HG03064 (cell line): ENCODE data around the gene INO80C.
"Not testable (repeated sequence)": the region's sequence is repeated elsewhere in the genome, so short reads cannot be mapped to it uniquely, and the experiment has no call there.

Experiments used
- ATAC-seq: cut with Tn5 transposase; IDR thresholded peaks from one replicate; pipeline ENCODE4 v1.9.1; 2021; ENCODE audit warnings: low read depth; ENCODE audit not compliant: unreplicated experiment

The INO80C gene

DNA sequence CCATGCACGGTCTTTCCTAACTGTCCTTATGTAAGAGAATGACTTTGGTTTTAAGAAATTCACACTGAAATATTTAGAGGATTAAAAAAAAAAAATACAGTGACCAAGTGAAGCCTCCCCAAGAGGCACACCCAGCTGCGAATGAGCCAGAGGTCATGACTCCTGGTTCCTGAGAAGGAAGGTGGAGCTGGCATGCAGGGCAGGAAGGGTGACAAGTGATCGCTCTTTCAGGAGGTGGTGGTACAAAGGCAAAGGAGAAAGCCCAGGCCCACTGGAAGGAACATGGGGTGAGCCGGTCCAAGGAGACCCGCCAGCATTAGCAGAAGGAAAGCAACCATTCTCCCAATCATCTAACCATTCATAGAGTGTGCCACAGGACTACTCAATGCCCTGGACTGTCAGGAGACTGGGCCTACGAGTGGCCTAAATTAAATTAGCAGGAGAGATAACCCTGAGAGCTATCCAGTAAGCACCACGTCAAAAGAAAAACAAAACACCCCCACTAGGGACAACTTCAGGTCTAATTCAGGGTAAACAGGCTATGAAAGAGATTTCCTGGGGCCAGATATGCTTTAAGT, 7.8 kb downstream of the INO80C start:
- no peak for ATAC-seq

DNA sequence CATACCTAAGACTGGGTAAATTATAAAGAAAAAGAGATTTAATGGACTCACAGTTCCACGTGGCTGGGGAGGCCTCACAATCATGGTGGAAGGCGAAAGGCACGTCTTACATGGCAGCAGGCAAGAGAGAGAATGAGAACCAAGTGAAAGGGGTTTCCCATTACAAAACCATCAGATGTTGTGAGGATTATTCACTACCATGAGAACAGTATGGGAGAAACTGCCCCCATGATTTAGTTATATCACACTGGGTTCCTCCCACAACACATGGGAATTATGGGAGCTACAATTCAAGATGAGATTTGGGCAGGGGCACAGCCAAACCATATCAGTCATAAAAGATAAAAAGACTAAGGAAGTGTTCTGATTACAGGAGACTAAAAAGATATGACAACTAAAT, 8.5 kb downstream of the INO80C start:
- ATAC-seq: not testable (repeated sequence)

DNA sequence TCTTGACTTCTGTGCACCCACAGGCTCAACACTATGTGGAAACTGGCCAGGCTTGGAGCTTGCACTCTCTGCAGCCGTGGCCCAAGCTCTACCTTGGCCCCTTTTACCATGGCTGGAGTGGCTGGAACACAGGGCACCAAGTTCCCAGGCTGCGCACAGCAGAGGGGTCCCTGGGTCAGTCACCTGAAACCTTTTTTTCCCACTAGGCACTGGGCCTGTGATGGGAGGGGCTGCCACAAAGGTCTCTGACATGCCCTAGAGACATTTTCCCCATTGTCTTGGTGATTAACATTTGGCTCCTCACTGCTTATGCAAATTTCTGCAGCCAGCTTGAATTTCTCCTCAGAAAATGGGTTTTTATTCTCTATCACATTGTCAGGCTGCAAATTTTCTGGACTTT, 9.4 kb downstream of the INO80C start:
- ATAC-seq: not testable (repeated sequence)

DNA sequence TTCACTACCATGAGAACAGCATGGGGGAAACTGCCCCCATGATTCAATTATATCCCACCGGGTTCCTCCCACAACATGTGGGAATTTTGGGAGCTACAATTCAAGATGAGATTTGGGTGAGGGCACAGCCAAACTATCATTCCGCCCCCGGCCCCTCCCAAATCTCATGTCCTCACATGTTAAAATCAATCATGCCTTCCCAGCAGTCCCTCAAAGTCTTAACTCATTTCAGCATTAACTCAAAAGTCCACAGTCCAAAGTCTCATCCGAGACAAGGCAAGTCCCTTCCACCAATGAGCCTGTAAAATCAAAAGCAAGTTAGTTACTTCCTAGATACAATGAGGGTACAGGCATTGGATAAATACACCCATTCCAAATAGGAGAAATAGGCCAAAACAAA, 10.2 kb downstream of the INO80C start:
- not testable (repeated sequence) for ATAC-seq

DNA sequence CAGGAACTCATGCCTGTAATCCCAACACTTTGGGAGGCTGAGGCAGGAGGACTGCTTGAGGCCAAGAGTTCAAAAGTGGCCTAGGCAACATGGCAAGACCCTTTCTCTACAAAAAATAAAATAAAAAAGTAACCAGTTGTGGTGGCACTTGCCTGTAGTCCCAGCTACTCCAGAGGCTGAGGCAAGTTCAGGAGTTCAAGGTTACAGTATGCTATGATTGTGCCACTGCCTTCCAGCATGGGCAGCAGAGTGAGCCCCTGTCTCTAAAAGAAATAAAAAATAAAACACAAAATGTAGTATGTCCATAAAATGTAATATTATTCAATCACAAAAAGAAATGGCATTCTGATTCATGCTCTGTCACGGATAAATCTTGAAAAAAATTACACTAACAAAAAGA, 11.9 kb downstream of the INO80C start:
- ATAC-seq: no peak

DNA sequence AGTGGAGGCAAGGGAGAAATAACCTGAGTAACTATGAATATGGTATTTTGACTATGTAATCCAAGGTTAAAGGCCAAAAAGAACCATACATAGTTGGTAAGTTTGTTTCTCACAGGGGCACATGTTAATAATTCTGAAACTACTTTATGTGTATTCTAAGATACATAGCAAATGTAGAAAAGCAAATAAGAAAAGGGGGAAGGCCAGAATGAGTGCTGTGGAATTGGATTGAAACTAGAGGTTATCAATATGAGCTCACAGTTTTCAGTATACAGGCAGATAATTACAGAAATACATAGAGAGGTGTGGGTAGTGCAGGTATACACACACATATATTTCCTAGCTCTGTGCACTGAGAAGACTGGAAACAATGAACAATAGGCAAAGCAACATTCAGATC, 13.7 kb downstream of the INO80C start:
- ATAC-seq: no peak

DNA sequence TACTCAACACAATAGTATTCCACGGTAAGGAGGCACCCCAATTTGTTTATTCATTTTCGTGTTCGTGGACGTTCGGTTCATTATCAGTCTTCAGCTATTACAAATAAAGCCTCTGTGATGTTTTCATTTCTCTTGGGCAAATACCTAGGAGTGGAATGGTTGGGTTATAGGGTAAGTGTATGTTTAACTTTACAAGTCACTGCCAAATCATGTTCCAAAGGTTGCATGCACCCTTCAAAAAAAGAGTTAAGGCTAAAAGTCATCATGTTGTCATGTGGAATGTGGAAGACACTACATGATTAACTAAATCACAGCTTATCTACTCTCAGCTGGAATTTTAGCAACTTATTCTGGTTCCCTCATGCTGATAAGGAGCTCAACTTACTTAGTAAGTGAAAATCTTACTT, 15.8 kb downstream of the INO80C start:
- no peak for ATAC-seq

DNA sequence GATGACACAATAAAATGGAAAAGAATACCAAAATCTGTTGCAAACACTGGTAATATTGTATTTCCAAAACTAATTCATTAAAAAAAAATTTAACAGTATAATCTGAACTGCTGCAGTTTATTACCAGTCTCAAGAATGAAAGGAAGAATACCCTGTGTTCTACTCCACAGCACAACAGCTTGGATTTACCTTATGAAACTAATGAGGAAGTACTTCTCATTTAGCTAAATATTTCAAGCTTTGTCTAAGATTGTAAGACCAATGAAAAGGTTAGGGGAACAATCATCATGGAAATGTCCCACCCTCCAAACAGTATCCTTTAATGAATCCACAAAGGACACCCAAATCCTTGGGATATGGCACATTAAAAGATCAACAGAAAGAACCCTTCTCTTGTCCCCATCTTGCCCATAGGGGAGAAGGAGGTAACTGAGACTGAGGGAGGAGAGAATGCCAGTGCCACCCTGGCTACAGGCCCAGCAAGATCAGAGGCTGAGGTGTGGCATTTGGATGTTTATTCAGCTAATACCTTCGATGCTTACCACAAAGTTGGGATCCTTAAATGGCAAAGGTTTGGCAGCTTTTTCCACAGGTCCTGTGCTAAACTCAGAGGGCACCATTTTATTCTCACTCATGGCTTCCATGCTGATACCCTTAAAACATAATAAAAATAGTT, 17.7 kb downstream of the INO80C start:
- ATAC-seq: no peak

DNA sequence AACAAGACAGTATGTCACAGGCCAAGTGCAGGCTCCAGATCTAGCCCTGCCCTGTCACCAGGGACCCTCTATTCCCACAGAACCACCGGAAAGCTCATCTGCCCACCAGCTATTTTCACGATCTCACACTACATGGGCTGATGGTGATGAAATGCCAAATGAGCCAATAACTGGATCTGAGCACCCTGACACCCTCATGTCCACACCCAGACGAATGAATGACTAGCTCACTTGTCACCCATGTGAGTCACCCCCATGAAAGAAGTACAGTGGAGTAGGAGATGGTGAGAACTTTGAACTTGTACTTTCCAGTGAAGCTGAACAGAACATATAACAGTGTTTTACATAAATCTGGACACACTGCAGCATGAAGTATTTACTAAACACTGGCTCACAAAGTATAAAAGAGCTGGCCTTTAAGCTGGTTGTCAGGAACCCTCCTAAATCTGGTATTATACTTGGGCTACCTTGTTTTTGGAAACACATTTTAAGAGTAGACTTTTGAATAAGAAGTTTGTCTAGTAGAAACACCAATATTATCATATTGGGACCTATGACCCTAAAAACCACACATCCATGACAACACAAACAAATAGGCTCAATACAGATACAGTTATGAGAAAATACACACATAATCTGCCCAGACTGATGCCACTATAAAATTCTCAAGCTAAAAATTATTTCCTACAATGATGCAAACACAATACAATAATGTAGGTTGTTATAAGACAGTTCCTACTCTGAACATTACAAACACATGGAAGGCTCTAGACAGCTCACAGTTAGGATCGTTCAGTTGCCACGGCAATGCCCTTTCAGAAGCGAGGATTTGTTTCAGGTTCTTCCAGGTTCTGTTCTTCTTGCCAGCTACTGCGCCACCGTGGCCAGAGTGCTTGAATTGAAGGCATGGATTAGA, 19.0 kb downstream of the INO80C start:
- ATAC-seq: no peak

DNA sequence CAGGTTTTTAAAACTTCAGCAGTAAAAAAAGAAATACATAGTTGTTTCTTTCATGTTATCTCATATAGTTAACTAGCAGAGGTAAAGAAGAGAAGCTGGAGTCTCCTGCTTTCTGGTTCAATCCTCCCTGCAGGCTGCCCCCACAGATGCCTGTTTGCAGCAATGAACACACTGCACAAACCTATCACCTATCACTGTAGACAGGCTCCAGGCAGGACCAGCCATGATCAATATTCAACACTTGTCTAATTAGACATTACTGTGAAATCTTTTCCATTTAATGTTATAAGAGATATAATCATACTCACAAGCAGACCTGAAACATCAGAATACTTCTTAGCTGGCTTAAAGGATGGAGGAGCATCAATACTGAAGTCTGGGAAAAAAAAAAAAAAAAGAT, 19.8 kb downstream of the INO80C start:
- no peak for ATAC-seq

DNA sequence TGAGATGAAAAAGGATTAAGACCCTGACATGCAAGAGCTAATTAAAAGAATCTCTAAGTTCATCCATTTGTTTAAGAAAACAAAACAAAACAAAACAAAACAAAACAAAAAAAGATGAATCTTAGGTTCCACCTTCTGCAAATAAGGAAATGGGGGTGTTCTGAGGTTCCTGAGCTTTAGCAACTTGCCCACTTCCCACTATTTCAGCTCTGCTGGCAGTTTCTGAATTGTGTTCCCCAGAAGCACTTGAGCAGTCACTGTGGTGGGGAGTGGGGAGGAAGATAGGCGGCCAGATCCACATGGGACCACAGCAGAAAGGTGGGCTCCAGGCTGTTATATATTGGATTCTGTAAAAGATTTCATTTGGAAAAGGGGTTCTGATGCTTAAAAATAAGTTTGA, 20.3 kb downstream of the INO80C start:
- no peak for ATAC-seq

DNA sequence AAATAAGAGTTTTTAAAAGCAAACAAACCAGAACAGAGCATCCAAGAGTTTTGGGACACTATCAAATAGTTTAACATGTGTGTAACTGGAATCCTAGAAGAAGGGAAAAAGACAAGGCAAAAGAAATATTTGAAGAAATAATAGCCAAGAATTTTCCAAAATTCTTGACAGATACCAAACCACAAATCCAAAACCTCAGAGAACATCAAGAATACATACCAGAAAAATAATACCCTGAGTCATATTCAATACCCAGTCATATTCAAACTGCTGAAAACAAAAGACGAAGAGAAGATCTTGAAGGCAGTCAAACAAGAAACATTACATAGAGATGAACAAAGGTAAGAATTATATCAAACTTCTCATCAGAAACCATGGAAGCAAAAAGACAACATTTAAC, 22.9 kb downstream of the INO80C start:
- ATAC-seq: no peak

DNA sequence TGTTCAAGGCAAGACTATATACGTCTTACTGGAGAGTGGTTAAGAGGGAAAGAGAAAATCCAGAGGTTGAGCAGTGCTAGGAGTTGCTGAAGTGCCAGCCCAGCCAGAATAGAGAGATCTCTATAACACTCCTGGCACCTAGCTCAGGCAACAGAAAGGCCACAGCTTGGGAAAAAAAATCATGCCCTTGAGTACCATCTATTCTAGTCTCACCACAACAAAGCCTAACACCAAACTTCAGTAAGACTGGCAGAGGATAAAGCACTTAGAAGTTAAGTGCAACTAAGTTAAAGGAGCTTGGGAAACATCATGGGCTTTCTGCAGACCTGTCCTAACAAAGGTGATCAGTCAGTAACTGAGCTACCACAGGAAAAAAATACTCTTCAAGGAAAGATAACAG, 24.2 kb downstream of the INO80C start:
- no peak for ATAC-seq

DNA sequence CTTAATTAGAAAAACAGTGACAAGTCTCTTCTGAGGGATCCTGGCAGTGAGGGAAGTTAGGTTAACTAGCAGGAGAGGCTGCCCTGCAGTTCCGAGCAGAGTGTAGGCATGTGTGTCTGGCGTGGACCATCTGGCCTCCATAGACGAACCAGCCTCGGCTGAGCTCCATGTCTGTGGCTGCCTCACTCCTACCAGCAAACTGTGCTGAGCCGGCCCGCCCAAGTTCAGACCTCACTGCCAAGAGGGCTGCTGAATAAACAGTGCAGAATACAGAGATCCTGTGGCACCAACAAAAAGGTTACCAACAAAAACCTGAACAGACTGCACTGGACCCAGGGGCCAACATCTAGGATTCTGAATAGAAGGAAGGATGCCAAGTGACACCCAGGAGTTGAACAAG, 27.3 kb downstream of the INO80C start:
- no peak for ATAC-seq

DNA sequence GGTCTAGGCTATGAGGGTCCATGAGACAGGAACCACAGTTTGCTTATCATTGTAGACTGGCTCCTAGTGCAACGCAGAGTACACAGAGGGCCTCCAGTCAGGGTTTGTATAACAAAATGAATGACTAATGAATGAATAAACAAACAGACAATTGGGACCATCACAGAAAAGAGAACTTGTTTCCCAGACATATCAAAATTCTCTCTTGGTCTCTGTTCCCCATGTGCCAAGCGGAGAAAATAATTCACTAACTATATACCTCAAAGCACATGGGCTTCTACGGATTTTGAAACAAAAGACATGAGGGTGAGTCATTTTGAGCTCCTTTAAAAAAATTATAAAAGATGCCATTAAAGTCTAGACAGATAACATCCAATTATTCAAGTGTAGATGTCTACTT, 28.0 kb downstream of the INO80C start:
- ATAC-seq: no peak

DNA sequence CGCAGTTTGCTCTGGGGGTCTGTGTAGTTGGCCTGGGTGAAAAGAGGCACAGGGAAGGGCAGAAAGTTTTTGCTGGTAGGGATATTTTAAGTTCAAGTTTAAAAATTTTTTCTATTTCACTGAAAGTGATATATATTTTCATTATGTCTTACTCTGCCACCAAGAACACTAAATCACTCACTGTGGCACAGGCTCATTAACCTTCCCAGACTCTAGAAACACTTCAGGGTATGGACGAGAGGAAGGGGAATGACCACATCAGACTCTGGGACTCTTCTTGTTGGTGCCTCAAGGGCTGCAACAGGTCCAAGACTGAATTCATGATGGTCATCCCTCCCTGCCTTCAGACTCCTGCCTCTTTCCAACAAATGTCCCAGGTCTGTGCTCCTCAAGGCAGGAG, 29.0 kb downstream of the INO80C start:
- ATAC-seq: no peak

DNA sequence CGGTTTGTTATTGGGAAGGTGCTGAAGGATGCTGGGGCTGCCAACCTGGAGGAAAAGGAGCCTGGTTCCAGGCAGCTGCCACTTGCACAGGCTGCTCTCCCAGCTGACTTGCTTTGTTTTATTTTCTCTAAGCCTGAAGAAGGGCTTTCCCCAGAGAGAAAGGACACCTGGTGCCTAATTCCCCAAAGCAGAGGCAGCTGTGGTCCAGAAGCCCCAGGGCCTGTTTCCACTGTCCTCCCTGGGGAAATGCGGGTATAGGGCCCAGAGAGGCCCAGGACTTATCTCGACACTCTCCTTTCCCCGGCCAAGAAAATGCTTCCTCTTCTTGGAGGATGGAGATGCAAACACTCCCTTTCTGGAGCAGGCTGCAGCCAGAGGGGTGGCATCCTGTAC, 30.1 kb downstream of the INO80C start:
- peak; percentile 73 for ATAC-seq

DNA sequence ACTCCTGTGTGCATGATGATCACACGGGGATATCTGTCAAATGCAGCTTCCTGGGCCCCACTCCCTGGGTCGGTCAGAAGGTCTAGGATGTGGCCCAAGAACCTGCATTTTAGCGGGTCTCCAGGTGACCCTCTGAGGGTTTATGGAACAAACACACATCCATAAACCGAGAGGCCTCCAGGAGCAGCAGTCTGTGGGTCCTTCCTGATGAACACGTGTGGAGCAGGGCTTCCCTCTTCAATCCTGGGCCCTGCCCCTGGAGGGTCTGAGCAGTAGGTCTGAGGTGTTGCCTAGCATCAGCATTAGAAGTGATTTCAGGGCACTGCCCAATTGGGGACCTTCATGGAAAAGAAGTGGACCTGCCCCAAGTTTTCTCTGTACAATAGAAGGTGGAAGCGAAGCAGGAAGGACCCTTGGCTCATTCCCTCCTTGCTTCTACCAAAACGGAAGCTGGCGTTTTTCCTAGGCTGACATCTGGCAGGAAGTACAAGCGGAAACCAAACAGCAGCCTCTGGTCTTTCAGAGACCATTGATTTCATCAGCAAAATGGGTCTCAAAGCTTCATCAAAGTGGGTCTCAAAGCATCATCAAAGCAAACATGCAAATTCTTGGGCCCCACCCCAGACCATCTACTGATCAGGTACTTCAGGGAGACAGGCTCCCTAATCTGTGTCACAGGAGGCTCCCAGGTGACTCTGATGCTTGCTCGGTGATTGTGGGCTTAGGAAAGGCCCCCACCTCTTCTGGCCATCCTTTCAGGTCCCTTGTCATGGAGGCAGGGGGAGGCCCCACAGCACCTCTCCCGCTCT, 30.7 kb downstream of the INO80C start:
- no peak for ATAC-seq

DNA sequence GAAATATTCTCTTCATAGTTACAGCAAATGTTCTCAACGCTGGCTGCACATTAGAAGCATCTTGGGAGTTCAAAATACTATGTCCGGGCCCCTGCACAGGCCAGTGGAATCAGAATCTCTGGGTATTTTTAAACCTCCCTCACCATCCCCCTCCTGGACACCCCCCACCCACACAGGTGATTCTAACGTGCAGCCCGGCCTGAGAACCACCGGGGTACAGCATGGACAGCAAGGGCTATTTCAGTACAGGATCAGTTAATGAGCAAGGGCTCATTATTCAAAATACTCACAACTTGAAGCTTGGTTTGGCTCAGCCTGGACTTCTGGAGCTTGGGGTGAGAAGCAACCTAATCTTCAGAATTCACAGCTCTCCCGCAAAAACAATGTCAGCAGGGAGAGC, 31.4 kb downstream of the INO80C start:
- no peak for ATAC-seq

DNA sequence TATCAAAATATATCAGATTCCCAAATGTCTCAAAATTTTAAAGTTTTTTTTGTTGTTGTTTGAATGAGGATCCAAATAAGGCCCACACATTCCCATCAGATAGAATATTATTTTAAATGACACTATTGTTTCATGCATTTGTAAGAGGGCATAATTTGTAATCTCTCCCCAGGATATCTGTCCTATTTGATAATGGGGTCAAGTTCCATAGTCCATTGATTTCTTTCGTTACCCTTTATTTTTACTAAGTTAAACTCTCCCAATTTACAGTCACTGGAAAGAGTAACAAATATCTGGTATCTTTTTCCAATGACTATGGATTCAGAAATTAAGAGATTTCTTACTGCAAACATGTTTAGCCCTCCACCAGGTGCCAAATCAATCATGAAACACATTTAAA, 32.4 kb downstream of the INO80C start:
- no peak for ATAC-seq

DNA sequence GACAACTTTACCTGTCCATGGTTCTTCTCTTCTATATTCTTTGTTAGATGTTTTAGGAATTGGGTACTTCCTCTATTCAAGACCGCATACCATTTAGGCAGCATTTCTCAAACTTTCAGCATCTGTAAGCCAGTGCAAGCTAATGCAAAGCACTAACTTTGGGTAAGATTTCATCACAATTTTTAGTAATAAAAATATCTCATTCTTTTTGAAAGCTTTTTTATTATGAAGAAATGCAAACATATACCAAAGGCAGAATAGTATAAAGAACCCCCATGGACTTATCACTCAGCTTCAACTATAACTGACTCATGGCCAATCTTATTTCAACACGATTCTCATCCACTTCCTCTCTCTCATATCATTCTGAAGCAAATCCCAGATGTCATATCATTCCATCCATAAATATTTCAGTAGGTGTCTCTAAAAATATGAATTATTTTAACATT, 32.9 kb downstream of the INO80C start:
- ATAC-seq: no peak
